GM20431 (cell line): ENCODE measurements around the gene HABP4.

Experiments
- in situ Hi-C: fragments of 300-500 bp; cut with MseI, MboI; formaldehyde crosslinking; loops from one replicate; pipeline ENCODE4 v1.15.0; 2020; ENCODE audit warnings: low sequenced_read_pairs; ENCODE audit not compliant: unreplicated experiment

Gene HABP4

DNA sequence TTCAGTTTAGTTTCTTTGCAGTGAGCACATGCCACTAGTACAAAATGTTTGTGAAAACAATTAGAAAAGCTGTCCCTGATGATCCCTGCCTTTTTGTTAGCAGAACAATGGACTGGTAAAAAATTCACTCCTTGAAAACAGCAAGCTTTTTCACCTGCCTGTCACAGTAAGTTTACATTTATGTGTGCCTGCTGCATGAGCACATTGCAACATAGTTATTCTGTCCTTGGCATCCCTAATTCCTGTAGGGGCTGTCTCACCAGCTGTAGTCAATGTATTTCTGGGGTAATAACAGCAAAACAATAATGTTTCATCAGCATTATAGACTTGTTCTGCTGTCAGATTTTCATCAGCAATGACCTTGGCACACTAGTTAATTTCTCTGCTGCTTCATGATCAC is 20.2 kb upstream of the HABP4 start:
- in situ Hi-C loops = loop anchor here (25.0 kb wide), 1 partner anchor 233 kb away; the partner anchor contains the start of gene PRXL2C

DNA sequence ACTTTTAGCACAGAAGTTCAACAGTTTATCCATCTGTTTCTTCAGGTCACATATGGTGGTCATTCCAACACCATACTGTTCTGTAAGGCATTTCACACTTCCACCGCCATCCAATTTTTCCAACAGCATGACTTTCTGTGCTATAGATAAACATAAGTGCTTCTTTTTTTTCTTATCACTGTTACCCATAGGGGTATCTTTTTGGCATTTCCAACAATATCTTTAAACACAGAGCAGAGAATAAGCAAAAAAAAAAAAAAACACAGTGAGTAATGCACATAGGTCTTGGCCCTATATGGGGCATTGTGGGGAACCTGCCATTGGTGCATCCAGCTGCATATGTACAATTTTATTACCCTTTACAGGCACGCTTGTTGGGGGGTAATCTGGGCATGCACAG is 19.6 kb upstream of the HABP4 start:
- in situ Hi-C loops = loop anchor here (25.0 kb wide), 1 partner anchor 232 kb away; the partner anchor contains the start of gene PRXL2C

DNA sequence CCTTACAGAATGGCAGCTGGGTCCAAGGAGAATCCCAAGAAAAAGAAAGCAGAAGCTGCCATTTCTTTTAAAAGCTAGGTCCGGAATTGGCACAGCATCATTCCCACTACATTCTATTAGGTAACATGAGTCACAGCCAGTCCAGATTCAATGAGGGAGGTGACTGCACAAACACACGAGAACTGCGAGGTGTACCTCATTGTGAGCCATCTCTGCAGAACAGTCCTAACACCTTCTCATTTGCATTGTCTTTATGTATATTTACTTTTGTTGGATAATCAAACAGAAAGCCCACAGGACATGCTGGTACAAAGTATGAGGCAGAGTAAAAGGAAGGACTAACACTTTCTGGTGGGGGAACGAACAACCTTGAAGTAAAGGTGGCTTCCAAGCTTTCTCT is 14.6 kb upstream of the HABP4 start:
- in situ Hi-C loops = loop anchor here (25.0 kb wide), 1 partner anchor 227 kb away; the partner anchor contains the start of gene PRXL2C

DNA sequence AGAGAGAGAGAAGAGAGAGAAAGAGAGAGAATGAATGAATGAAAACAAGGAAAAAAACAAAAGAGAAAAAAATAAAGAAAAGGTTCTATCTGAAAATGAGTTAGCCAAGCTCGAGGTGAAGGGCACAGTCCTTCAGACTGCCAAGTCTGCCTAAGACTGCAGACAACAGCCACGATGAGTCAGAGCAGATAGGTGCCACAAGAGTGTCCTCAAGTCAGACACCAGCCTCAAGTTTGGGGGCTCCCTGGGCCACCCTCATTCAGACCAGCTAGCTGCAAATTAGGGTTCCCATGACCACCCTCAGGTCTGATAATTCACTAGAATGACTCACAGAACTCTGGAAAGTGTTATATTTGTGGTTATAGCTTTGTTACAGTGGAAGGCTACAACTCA is 13.9 kb upstream of the HABP4 start:
- in situ Hi-C loops = loop anchor here (25.0 kb wide), 1 partner anchor 226 kb away; the partner anchor contains the start of gene PRXL2C

DNA sequence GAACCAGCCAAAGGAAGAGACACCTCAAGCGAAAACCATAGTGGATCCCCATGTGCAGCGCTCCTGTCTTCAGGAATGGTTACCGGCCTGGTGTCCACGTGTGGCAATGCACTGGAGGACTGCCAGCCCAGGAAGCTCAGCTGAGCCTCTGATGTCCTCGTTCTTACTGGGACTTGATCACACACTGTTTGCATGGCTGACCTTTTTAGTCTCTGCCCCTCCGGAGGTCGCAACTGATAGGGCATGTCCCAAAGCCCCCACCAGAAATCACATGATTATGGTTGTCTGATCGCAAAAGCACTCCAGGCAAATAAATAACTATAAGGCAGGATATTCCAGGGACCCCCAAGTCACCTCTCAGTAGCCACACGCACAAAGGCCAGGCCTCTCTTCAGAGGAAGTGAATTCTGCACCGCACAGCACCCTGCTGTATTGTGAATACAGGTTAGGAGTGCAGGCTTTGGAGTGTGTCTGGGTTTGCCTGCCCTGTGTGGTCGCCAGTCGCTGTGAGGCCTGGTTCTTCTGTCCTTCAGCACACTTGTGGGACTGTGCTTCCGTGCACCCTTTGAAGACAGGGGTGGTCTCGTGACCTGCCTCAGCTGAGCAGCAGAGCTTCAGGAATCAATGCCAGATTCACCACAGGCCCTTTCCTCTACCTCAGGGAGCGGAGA is 13.4 kb upstream of the HABP4 start:
- in situ Hi-C loops = loop anchor here (25.0 kb wide), 1 partner anchor 226 kb away; the partner anchor contains the start of gene PRXL2C

DNA sequence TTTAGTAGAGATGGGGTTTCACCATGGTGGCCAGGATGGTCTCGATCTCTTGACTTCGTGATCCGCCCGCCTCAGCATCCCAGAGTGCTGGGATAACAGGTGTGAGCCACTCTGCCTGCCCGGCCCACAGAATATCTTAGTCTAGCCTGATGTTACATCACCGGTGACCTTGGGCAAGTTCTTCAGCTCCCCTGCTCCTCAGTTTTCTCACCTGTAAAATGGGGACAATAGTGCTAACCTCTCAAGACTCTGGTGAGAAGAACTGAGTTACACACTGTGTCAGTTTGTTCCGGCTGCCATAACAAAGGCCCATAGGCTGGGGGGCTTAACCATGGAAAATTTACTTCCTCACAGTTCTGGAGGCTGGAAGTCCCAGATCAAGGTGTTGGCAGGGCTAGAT is 12.5 kb upstream of the HABP4 start:
- in situ Hi-C loops = loop anchor here (25.0 kb wide), 1 partner anchor 225 kb away; the partner anchor contains the start of gene PRXL2C

DNA sequence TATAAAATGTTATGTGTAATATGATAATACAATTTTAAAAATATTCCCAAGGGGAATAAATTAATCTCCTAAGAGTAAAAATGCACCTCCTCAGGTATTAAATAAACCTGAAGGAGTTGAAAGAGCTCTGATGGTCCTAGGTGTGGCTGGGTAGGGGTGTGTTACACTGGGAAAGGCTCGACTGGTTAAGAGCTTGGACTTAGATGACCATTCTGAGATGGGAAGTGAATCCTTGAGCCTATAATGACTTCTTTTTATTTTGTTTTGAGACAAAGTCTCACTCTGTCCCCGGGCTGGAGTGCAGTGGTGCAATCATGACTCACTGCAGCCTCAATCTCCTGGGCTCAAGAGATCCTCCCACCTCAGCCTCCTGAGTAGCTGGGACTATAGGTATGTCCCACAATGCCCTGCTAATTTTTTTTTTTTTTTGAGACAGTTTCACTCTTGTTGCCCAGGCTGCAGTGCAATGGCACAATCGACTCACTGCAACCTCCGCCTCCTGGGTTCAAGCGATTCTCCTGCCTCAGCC is 9.2 kb upstream of the HABP4 start:
- in situ Hi-C loops = loop anchor here (25.0 kb wide), 1 partner anchor 222 kb away; the partner anchor contains the start of gene PRXL2C

DNA sequence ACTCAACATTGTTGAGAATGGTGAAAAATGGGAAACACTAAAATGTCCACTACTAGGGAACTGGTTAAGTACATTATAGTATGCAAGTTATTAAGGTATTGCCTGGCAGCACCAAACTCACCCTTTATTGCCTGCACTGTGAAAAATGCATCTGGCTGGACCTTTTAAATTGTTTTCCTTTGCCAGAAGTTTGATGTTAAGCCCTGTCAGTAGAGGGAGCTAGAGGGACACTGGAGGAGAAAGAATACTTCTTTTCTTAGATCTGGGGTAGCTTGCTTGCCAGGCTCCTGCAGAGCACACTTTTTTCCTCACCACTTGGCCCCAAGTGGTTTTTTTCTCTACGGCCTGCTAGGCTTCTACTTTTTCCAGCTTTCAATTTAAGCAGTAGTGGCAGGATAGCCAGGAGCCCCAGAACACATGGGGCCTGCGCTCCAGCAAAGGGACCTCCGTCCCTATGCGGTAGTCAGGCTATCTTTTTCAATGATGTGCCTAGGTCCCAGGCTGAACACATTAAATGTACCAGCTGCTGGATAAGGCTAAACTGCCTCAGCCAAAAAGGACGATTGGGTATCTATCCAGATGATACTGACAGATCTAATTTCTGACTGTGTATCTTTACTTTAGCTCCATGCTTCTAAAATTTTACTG is 8.0 kb upstream of the HABP4 start:
- in situ Hi-C loops = loop anchor here (25.0 kb wide), 1 partner anchor 220 kb away; the partner anchor contains the start of gene PRXL2C

DNA sequence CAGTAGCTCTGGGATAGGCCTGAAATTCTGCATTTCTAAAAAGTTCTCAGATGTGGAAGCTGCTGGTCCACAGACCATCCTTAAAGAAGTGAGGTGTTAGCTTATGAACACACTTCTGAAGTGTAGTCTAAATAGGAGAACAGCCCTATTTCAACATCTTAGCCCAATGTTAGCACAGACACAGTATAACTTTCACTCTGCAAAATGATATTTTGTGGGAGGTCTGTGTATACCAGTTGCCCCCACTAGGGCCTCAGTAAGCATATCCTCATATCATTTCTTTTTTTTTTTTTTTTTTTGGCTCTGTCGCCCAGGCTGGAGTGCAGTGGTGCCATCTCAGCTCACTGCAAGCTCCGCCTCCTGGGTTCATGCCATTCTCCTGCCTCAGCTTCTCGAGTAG is 7.5 kb upstream of the HABP4 start:
- in situ Hi-C loops = loop anchor here (25.0 kb wide), 1 partner anchor 220 kb away; the partner anchor contains the start of gene PRXL2C

DNA sequence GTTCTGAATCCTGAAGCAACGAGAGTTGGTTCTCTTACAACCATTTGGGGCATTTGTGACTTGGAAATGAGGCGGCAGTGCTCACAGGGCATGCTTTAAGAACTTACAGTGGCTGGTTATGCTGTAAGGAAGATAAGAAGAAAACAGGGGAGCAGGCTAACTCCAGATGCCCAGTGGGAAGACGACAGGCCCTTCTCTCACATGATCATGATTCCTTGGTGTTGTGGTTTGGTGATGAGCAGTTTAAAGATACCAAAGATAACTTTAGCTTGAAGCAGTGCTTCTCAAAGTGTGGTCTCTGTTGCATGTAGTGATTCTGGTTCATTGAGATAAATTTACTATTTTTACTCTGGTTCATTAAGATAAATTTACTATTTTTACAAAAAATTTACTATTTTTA is 2.6 kb upstream of the HABP4 start:
- in situ Hi-C loops = loop anchor here (25.0 kb wide), 1 partner anchor 215 kb away; the partner anchor contains the start of gene PRXL2C

DNA sequence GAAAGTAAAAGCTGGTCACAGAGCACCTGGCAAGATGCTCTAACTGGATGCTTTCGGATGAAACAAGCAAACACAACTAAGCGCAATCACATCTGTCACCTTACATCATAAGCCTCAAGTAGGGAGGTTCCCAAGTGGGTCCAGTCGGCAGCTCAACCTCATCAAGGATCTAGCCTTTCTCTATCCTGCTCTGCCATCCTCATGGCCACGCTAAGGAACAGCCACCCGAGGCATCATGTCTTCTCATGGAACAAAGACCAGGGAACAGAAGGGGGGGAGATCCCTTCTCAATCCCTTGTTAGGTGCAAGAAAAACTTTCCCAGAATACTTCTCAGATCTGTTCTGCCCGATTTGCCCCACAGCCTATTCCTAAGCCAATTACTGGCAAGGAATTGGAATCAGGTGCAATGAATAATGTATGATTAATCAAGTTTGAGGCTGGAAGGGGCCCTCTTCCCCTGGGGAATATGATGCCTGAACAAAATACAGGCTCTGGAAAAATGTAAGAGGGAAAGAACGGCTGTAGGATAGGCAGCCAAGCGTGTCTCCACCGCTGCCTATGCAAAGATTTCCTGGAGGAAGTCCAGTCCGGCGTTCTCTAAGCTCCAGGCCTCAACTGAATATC is 1.3 kb upstream of the HABP4 start:
- in situ Hi-C loops = loop anchor here (25.0 kb wide), 1 partner anchor 214 kb away; the partner anchor contains the start of gene PRXL2C

DNA sequence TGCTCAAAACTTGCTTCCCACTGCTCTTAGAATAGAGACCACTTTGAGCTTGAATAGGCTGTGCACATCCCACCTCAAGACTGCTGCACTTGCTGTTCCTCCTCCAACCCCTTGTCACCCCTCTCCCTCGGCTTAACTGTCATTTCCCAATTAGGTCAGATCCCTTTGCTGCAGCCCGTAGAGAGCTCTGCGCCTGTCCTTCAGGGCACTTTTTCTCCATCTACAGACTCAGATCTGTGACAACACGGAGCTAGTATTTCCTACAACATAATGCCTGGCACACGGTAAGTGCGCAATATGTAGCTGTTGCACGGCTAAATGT is 485 bp upstream of the HABP4 start:
- in situ Hi-C loops = loop anchor here (25.0 kb wide), 1 partner anchor 213 kb away; the partner anchor contains the start of gene PRXL2C

DNA sequence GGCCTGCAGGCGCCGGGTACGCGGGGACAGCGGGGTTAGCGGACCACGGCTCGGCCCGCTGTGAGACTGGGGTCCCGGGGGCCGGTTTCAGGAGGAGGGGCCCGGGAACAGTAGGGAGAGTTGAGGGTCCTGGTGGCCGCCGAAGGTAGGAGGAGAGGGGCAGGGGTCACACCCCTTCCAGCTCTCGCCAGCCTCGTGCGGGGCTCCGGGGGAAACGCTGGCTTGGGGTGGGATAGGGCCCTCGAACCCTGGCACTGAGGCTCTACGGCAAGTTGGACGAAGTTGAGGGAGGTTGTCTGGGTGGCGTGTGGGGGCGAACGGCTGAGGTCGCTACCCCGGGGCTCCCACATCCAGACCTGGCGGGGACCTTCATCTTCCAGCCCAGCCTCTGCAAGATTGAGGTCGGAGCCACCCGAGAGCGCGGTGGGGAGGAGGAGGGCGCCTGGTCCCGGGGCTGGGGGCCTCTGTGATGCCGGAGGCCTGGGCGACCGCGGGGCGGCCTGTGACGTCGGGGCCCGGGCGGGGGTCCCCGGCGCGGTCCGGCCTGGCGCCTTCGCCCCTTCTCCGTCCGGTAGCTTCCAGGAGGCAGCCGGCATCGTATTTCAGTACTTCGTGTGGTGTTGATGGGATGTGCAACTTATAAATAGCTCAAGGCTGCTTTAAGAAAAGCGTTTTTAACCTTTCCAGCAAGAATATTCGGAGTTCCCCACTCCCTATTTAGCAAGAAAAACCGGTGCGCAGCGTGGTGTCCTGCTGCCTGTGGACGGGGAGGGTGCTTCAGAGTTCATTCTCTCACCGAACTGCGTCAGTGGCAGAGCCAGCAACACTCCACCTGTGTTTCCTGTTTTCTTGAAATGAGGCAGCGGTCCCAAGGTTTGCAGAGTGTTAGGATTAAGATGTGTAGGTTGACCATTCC is 902 bp downstream of the HABP4 start:
- in situ Hi-C loops = no loop called here

DNA sequence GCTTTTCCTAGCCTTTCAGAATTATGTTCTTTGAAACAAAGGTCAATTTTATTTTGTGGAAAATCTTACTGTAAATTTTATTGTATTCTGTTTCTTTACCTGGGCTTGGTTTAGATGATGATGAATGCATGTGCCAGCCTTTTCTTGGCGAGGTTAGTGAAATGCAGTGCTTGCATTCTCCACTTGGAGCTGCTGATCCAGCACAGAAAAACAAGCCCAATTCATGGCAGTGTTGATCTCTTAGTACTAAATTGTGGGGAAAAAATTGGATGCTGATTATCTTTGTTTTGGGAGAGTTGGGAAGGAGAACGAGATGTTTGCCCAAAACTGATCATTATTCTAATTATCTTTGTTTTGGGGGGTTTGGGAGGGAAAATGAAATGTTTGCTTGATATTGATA is 3.7 kb downstream of the HABP4 start:
- in situ Hi-C loops = no loop called here

DNA sequence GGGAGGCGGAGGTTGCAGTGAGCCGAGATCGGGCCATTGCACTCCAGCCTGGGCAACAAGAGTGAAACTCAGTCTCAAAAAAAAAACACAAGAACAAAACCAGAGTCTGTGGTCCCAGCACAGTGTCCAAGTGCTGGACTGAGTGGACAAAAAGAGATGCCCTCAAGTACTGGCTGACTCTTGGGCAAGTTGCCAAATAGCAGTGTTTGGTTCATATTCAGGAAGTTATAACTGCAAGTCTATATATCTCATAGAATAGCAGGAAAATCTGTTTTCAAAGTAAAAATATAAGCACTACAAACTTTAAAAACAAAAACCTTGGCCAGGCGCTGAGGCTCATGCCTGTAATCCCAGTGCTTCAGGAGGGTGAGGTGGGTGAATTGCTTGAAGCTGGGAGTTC is 7.3 kb downstream of the HABP4 start:
- in situ Hi-C loops = no loop called here

DNA sequence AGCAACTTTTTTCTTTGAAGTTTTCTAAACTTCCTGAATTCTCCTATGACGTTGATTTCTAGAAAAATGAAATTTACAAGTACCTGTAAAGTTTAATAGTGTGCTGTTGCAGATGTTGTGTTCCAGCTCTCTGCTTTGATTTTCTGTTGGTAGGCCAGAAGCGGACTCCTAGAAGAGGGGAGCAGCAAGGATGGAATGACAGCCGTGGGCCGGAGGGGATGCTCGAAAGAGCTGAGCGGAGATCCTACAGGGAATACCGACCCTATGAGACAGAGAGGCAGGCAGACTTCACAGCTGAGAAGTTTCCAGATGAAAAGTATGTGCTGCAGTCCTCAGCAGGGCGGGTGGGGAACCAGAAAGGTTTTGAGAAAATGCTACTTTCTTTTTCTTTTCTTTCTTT is 8.3 kb downstream of the HABP4 start:
- in situ Hi-C loops = no loop called here

DNA sequence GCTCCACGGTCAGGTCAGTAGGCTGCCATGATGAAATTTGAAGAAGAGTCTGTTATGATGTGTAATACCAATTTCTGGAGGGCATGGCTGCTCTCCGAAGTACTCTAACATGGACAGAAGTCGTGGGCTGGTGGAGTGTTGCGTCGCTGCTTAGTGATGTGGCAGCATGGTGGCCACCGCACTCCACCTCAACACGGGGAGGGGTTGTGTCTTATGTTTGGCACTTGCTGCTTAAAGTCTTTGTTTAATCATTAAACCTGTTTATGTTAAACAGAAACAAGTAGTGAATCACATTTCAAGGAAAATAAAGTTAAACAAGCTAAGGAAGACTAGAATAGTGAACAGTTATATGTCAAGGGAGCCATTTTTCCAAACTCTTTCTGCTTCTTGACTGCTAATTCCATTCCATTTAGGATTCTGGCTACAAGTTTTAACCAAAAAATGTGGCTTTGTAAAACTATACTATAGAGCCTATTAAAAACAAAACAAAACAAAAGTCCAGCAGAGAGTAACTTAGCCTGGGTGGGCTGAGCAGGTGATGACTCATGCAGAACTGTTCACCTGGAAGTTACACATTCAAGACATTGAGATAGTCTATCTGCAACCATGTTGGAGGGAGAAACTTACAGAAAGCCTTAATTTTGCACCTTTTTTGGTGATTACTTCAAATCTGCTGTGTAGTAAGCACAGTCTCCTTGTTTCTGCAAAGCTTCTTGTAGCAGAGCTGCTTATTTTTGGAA is 9.5 kb downstream of the HABP4 start:
- in situ Hi-C loops = no loop called here

DNA sequence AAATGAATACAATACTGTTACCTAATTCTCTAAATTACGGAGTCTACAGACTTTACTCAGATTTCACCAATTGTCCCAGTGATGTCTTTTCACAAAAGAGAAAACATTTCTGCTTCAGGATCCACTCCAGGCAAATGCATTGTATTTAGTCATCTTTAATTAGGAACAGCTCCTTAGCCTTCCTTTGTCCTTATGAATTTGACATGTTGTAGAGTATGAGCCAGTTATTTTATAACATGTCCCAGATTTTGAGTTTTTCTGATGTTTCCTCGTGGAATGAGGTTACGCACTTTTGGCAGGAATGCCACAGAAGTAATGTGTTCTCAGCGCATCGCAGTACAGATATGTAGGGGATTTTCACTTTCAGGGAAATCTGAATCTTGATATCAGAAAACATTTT is 10.5 kb downstream of the HABP4 start:
- in situ Hi-C loops = no loop called here

DNA sequence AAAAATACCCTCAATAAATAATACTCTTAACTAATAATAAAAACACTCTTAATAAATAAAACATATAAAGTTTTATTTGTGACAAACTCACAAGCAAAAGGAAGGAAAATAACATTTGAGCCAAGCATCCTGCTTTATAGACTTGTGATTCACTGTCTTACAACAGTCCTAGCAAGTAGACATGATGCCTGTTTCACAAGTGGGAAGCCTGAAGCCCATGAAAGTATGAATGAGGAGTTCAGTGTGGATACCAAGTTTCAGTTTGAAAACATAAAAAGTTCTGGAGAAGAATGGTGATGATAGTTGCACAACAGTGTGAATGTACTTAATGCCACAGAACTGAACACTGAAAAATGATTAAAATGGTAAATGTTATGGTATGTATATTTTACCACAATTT is 10.9 kb downstream of the HABP4 start:
- in situ Hi-C loops = no loop called here
